Globus pallidus (tissue), 1 donor: ENCODE data around the gene PIMREG.

Experiments used
- DNase-seq: peaks from one replicate; pipeline ENCODE4 v3.0.0-alpha.2; 2015; ENCODE audit warnings: low spot score

Gene PIMREG

GRCh38 chr17:6498901-6499540 lies 54.8 kb downstream of the PIMREG start:
- DNase-seq = peak; percentile 27
